ENCODE data around the gene SLC2A13.
"Not testable (repeated sequence)": the region's sequence is repeated elsewhere in the genome, so short reads cannot be mapped to it uniquely, and the experiment has no call there.

The SLC2A13 gene

GRCh38 chr12:39824505-39825212 lies 281.2 kb downstream of the SLC2A13 start:
- Histone ChIP-seq H3K9ac (ENCODE audit: low read length) (no peak overlapping the region), H3K27ac (ENCODE audit: low read depth, low read length) (no peak overlapping the region)

GRCh38 chr12:39816671-39817185 lies 289.2 kb downstream of the SLC2A13 start:
- Histone ChIP-seq H3K9ac (ENCODE audit: low read length) (no peak overlapping the region), H3K36me3 (ENCODE audit: control insufficient read depth, insufficient read depth, low read length) (no peaks in the 10 kb centered on the region)

More at GRCh38 chr12:39824505-39825212, 281.2 kb downstream of the SLC2A13 start:
- no peaks in the 10 kb centered on the region for H3K36me3 ChIP-seq (ENCODE audit: control insufficient read depth, insufficient read depth, low read length)
- no peaks in the 10 kb centered on the region for H3K4me1 ChIP-seq (ENCODE audit: control insufficient read depth, insufficient read depth, low read length)
- H3K4me3 ChIP-seq (ENCODE audit: low read length), result no peak overlapping the region
- no peaks in the 10 kb centered on the region for H3K27me3 ChIP-seq (ENCODE audit: control insufficient read depth, insufficient read depth, low read length)

GRCh38 chr12:39815746-39816145 lies 290.1 kb downstream of the SLC2A13 start:
- H3K9ac ChIP-seq (ENCODE audit: low read length), result no peak overlapping the region
- H3K4me3 ChIP-seq (ENCODE audit: low read length), result no peak overlapping the region
- H3K4me1 ChIP-seq (ENCODE audit: control insufficient read depth, insufficient read depth, low read length), result no peaks in the 10 kb centered on the region
- H3K27ac ChIP-seq (ENCODE audit: low read depth, low read length), result no peak overlapping the region
- H3K36me3 ChIP-seq (ENCODE audit: control insufficient read depth, insufficient read depth, low read length), result no peaks in the 10 kb centered on the region
- no peaks in the 10 kb centered on the region for H3K27me3 ChIP-seq (ENCODE audit: control insufficient read depth, insufficient read depth, low read length)

More at GRCh38 chr12:39816671-39817185, 289.2 kb downstream of the SLC2A13 start:
- H3K4me1 ChIP-seq (ENCODE audit: control insufficient read depth, insufficient read depth, low read length), result no peaks in the 10 kb centered on the region
- H3K27ac ChIP-seq (ENCODE audit: low read depth, low read length), result no peak overlapping the region
- no peak overlapping the region for H3K4me3 ChIP-seq (ENCODE audit: low read length)
- H3K27me3 ChIP-seq (ENCODE audit: control insufficient read depth, insufficient read depth, low read length), result no peaks in the 10 kb centered on the region

- Histone ChIP-seq H3K27ac (ENCODE audit: low read depth, low read length) (no peak overlapping the region), H3K4me1 (ENCODE audit: control insufficient read depth, insufficient read depth, low read length) (no peaks in the 10 kb centered on the region), H3K9ac (ENCODE audit: low read length) (no peak overlapping the region), H3K4me3 (ENCODE audit: low read length) (no peak overlapping the region), H3K36me3 (ENCODE audit: control insufficient read depth, insufficient read depth, low read length) (no peaks in the 10 kb centered on the region), H3K27me3 (ENCODE audit: control insufficient read depth, insufficient read depth, low read length) (no peaks in the 10 kb centered on the region)
These were observed 291.3 kb downstream of the SLC2A13 start for GRCh38 chr12:39814626-39815025.

- Histone ChIP-seq H3K27me3 (ENCODE audit: control insufficient read depth, insufficient read depth, low read length) (no peaks in the 10 kb centered on the region), H3K9ac (ENCODE audit: low read length) (no peak overlapping the region), H3K36me3 (ENCODE audit: control insufficient read depth, insufficient read depth, low read length) (no peaks in the 10 kb centered on the region), H3K27ac (ENCODE audit: low read depth, low read length) (no peak overlapping the region), H3K4me3 (ENCODE audit: low read length) (no peak overlapping the region), H3K4me1 (ENCODE audit: control insufficient read depth, insufficient read depth, low read length) (no peaks in the 10 kb centered on the region)
These were observed 292.1 kb downstream of the SLC2A13 start for GRCh38 chr12:39813776-39814175.

GRCh38 chr12:39812456-39812855 lies 293.4 kb downstream of the SLC2A13 start:
- H3K27ac ChIP-seq (ENCODE audit: low read depth, low read length); H3K27me3 ChIP-seq (ENCODE audit: control insufficient read depth, insufficient read depth, low read length); H3K4me1 ChIP-seq (ENCODE audit: control insufficient read depth, insufficient read depth, low read length): not testable (repeated sequence)

GRCh38 chr12:39807043-39807442 lies 298.8 kb downstream of the SLC2A13 start:
- no peaks in the 10 kb centered on the region for H3K27me3 ChIP-seq (ENCODE audit: control insufficient read depth, insufficient read depth, low read length)
- H3K36me3 ChIP-seq (ENCODE audit: control insufficient read depth, insufficient read depth, low read length), result no peaks in the 10 kb centered on the region
- no peak overlapping the region for H3K27ac ChIP-seq (ENCODE audit: low read depth, low read length)
- no peak overlapping the region for H3K9ac ChIP-seq (ENCODE audit: low read length)
- no peak overlapping the region for H3K4me3 ChIP-seq (ENCODE audit: low read length)
- no peaks in the 10 kb centered on the region for H3K4me1 ChIP-seq (ENCODE audit: control insufficient read depth, insufficient read depth, low read length)

More at GRCh38 chr12:39812456-39812855, 293.4 kb downstream of the SLC2A13 start:
- not testable (repeated sequence) for H3K36me3 ChIP-seq (ENCODE audit: control insufficient read depth, insufficient read depth, low read length); H3K9ac ChIP-seq (ENCODE audit: low read length); H3K4me3 ChIP-seq (ENCODE audit: low read length)

- Histone ChIP-seq H3K9ac (ENCODE audit: low read length) (no peak overlapping the region), H3K36me3 (ENCODE audit: control insufficient read depth, insufficient read depth, low read length) (no peaks in the 10 kb centered on the region)
These were observed 300.2 kb downstream of the SLC2A13 start for GRCh38 chr12:39805651-39806050.

GRCh38 chr12:39804898-39805297 lies 301.0 kb downstream of the SLC2A13 start:
- H3K36me3 ChIP-seq (ENCODE audit: control insufficient read depth, insufficient read depth, low read length), result no peaks in the 10 kb centered on the region

More at GRCh38 chr12:39805651-39806050, 300.2 kb downstream of the SLC2A13 start:
- no peaks in the 10 kb centered on the region for H3K4me1 ChIP-seq (ENCODE audit: control insufficient read depth, insufficient read depth, low read length)
- H3K4me3 ChIP-seq (ENCODE audit: low read length), result no peak overlapping the region
- no peaks in the 10 kb centered on the region for H3K27me3 ChIP-seq (ENCODE audit: control insufficient read depth, insufficient read depth, low read length)
- no peak overlapping the region for H3K27ac ChIP-seq (ENCODE audit: low read depth, low read length)

GRCh38 chr12:39804479-39804878 lies 301.4 kb downstream of the SLC2A13 start:
- H3K4me3 ChIP-seq (ENCODE audit: low read length), result no peak overlapping the region
- H3K4me1 ChIP-seq (ENCODE audit: control insufficient read depth, insufficient read depth, low read length), result no peaks in the 10 kb centered on the region
- H3K27ac ChIP-seq (ENCODE audit: low read depth, low read length), result no peak overlapping the region
- no peak overlapping the region for H3K9ac ChIP-seq (ENCODE audit: low read length)
- no peaks in the 10 kb centered on the region for H3K36me3 ChIP-seq (ENCODE audit: control insufficient read depth, insufficient read depth, low read length)
- no peaks in the 10 kb centered on the region for H3K27me3 ChIP-seq (ENCODE audit: control insufficient read depth, insufficient read depth, low read length)

More at GRCh38 chr12:39804898-39805297, 301.0 kb downstream of the SLC2A13 start:
- no peak overlapping the region for H3K4me3 ChIP-seq (ENCODE audit: low read length)
- no peak overlapping the region for H3K27ac ChIP-seq (ENCODE audit: low read depth, low read length)
- no peak overlapping the region for H3K9ac ChIP-seq (ENCODE audit: low read length)
- H3K4me1 ChIP-seq (ENCODE audit: control insufficient read depth, insufficient read depth, low read length), result no peaks in the 10 kb centered on the region
- no peaks in the 10 kb centered on the region for H3K27me3 ChIP-seq (ENCODE audit: control insufficient read depth, insufficient read depth, low read length)

GRCh38 chr12:39803151-39803550 lies 302.7 kb downstream of the SLC2A13 start:
- H3K27me3 ChIP-seq (ENCODE audit: control insufficient read depth, insufficient read depth, low read length), result no peaks in the 10 kb centered on the region
- H3K36me3 ChIP-seq (ENCODE audit: control insufficient read depth, insufficient read depth, low read length), result no peaks in the 10 kb centered on the region
- no peak overlapping the region for H3K27ac ChIP-seq (ENCODE audit: low read depth, low read length)
- no peak overlapping the region for H3K4me3 ChIP-seq (ENCODE audit: low read length)
- H3K4me1 ChIP-seq (ENCODE audit: control insufficient read depth, insufficient read depth, low read length), result no peaks in the 10 kb centered on the region
- H3K9ac ChIP-seq (ENCODE audit: low read length), result no peak overlapping the region

- Histone ChIP-seq H3K4me3 (ENCODE audit: low read length) (no peak overlapping the region), H3K27me3 (ENCODE audit: control insufficient read depth, insufficient read depth, low read length) (no peaks in the 10 kb centered on the region), H3K27ac (ENCODE audit: low read depth, low read length) (no peak overlapping the region), H3K9ac (ENCODE audit: low read length) (no peak overlapping the region), H3K4me1 (ENCODE audit: control insufficient read depth, insufficient read depth, low read length) (no peaks in the 10 kb centered on the region), H3K36me3 (ENCODE audit: control insufficient read depth, insufficient read depth, low read length) (no peaks in the 10 kb centered on the region)
These were observed 306.9 kb downstream of the SLC2A13 start for GRCh38 chr12:39798977-39799376.

GRCh38 chr12:39798429-39798828 lies 307.5 kb downstream of the SLC2A13 start:
- H3K9ac ChIP-seq (ENCODE audit: low read length), result no peak overlapping the region

More at GRCh38 chr12:39798429-39798828, 307.5 kb downstream of the SLC2A13 start:
- Histone ChIP-seq H3K4me1 (ENCODE audit: control insufficient read depth, insufficient read depth, low read length) (no peaks in the 10 kb centered on the region), H3K36me3 (ENCODE audit: control insufficient read depth, insufficient read depth, low read length) (no peaks in the 10 kb centered on the region), H3K4me3 (ENCODE audit: low read length) (no peak overlapping the region), H3K27me3 (ENCODE audit: control insufficient read depth, insufficient read depth, low read length) (no peaks in the 10 kb centered on the region), H3K27ac (ENCODE audit: low read depth, low read length) (no peak overlapping the region)

All from rectal smooth muscle tissue (tissue), 1 donor.